ENCODE results near the gene ADAMTS15. TPM values are rescaled to one million over a fixed set of nuclear protein-coding genes. Genes with fewer than 3 reads are reported as not detected.
A peak's percentile ranks its signal among the peaks of the same experiment; 100 is the strongest.

ADAMTS15 gene
- total and polyA plus RNA-seq, 2 of the 4 experiments (the other 2 are of a cell fraction) = 3.0 to 5.0 TPM

DNA sequence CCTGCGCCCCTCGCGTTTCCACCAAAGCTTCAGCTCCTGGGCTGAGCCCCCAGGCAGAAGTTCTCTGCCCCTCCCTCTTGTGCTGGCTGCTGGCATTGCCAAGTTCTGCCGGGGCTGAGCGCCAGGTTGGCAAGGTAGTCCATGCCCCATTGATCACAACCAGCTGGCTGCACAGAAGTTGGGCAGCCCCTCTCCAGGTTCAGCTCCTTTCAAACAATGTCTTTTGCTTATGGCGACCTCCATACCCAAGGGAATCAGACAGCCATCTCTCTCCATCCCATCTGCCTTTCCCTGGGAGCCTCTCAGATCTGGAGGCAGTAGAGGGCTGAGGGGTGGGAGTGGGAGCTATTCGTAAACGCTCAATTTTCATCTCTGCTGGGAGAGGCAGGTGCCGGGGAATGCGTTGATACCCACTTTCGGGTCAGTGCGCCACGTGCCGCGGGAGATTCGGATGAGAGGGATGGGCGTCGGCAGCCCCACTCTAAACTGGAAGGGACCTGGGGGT is 21.6 kb upstream of the ADAMTS15 start:
- Histone ChIP-seq H3K79me1 (ENCODE audit: low read depth in 1 of 2, low read length in 2 of 2) (no peaks in the 10 kb centered on the region), H3K14ac (replicated peaks; ENCODE audit: low read depth, low read length) (no peak overlapping the region), H3K27me3 (ENCODE audit: control insufficient read depth, insufficient read depth, low read length) (peaks cover 68% of the 10 kb centered on the region), H2BK20ac (ENCODE audit: low read depth, low read length) (peak overlapping the region; percentile 48), H2BK120ac (ENCODE audit: low read depth, low read length) (peak overlapping the region; percentile 19), H2BK15ac (ENCODE audit: low read depth, low read length) (peak overlapping the region; percentile 68; the same call in 1 of the 3 replicates), H4K91ac (ENCODE audit: insufficient read depth, low read depth, low read length) (peak overlapping the region; percentile 49; the same call in 1 of the 2 replicates), H3K36me3 (ENCODE audit: control insufficient read depth, insufficient read depth, low read length) (no peaks in the 10 kb centered on the region; the same call in 1 of the 2 replicates), H3K4ac (ENCODE audit: low read depth, low read length) (peak overlapping the region; percentile 65), H4K8ac (ENCODE audit: low read depth in 2 of 2, low read length in 2 of 2) (no peak overlapping the region), H3K56ac (ENCODE audit: extremely low read depth, insufficient read depth, low read length) (no peak overlapping the region), H3K18ac (ENCODE audit: low read depth, low read length) (peak overlapping the region; percentile 44; the same call in 1 of the 2 replicates), H2BK5ac (ENCODE audit: low read depth, low read length, poor library complexity, severe bottlenecking) (no peak overlapping the region), H3K23ac (ENCODE audit: low read depth, low read length) (peak overlapping the region; percentile 51; the same call in 1 of the 2 replicates), H3K4me2 (ENCODE audit: low read depth, low read length) (peak overlapping the region; percentile 48; the same call in 1 of the 2 replicates), H3K27ac (ENCODE audit: insufficient read depth, low read length) (no peak overlapping the region), H3K9me3 (ENCODE audit: control insufficient read depth, insufficient read depth, low read length) (no peaks in the 10 kb centered on the region; the same call in 1 of the 2 replicates), H2AK5ac (ENCODE audit: low read depth, low read length) (peak overlapping the region; percentile 85), H3K9me1 (ENCODE audit: insufficient read depth, low read length) (no peaks in the 10 kb centered on the region; the same call in 1 of the 2 replicates), H3K4me3 (ENCODE audit: insufficient read depth, low read depth, low read length) (peak overlapping the region; percentile 47; the same call in 1 of the 2 replicates), H4K5ac (ENCODE audit: low read depth, low read length) (peak overlapping the region; percentile 19; the same call in 1 of the 2 replicates), H2AK9ac (replicated peaks; ENCODE audit: low read depth, low read length, poor library complexity) (peak overlapping the region; percentile 9), H2AFZ (replicated peaks; ENCODE audit: low read length, poor library complexity) (peak overlapping the region; percentile 48), H3K4me1 (ENCODE audit: control insufficient read depth, insufficient read depth, low read length) (peaks cover 6% of the 10 kb centered on the region; the same call in 1 of the 2 replicates), H4K20me1 (ENCODE audit: insufficient read depth, low read length) (peaks cover 4% of the 10 kb centered on the region; the same call in 1 of the 2 replicates), H3K9ac (ENCODE audit: low read depth, low read length) (peak overlapping the region; percentile 32; the same call in 1 of the 2 replicates)
- no peak for TF ChIP-seq CHD1 (IDR thresholded peaks at IDR 0.05; ENCODE audit: low read depth, low read length)
- DNase-seq = no peak
- BruUV-seq (replicated peaks) = no TSS peak
- POLR2A ChIA-PET (ENCODE audit: unreplicated experiment) = interaction anchor here (1.4 kb wide), 1 partner anchor 214 kb away, joined by 3 read pairs; no protein-coding TSS in a partner anchor
- in situ Hi-C loops (cut with MboI; ENCODE audit: low sequenced_read_pairs) = loop anchor here (5.0 kb wide), 1 partner anchor 215 kb away; no protein-coding TSS in a partner anchor
- CTCF ChIA-PET = interaction anchor here (1.2 kb wide), 1 partner anchor 37 kb away, joined by 4 read pairs; no protein-coding TSS in a partner anchor
- WGBS, 2 experiments (ENCODE audit: extremely low coverage in 2 of 2, insufficient read length in 1 of 2) = 44% methylated on average over 12 of the region's 18 CpGs; no CpG with 5 or more reads in 1 of the 2 experiments
- dilution Hi-C loops (cut with HindIII; ENCODE audit: low sequenced_read_pairs, unreplicated experiment) = loop anchor here (25.0 kb wide), 1 partner anchor 435 kb away; no protein-coding TSS in a partner anchor
- no peak for ATAC-seq (ENCODE audit: low read depth)
- intact Hi-C loops (cut with micrococcal nuclease) = loop anchor here (1.0 to 5.0 kb wide), 3 partner anchors 37 to 214 kb away; partner anchors contain the start of gene ZBTB44

Data from IMR-90 (cell line).